Measurements from ENCODE around the gene DNAH17.

The DNAH17 gene

GRCh38 chr17:78427140-78427539 is 150.1 kb downstream of the DNAH17 start:
- DNase-seq = no peak

GRCh38 chr17:78426293-78426879 is 150.8 kb downstream of the DNAH17 start:
- no peak for DNase-seq

DNA sequence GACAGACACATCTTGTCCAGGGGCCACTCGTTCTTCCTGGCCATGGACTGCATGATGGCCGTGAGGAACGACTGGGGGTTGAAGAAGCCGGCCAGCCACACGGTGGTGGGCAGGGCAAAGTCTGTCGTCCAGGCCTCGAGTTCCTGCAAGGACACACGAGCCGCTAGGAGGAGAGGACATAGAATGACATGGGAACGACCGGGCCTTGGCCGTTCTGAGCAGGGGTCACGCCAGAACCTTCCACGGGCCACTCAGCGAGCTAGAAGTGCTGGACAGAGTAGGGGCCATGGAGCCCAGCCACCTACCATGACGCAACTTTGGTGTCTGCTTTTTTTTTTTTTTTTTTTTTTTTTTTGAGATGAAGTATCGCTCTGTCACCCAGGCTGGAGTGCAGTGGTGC is 151.8 kb downstream of the DNAH17 start:
- DNase-seq = no peak

DNA sequence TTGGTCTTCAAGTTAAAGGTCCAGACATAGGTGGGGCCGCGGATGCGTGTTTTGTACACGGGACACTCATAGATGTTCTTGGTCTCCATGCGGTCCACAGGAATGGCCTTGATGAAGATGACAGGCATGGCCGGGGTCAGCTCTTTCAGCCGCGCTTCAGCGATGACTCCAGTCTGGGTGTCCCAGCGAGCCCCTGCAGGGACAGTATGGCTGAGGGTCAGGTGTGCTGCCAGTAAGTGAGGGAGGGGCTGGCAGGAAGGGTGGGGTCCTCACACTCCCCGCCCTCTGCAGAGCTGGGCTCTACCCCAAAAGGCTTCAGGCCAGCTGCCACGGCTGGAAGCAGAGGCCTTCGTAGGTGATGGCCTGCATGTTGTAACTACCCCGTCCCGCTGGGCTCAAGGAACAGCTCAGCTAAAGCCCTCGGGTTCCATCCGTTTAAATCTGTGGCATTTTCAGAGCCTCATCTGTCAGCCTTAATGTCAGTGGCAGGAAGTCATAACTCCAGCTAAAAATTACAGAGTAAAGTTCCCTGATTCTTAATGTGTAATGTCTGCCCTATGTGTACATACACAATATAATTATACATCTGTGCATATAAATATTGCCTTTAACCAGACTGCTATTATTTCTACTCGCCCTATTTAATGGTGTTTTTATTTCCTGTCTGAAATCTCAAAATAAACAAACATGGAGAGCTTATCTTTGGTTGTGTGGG is 153.1 kb downstream of the DNAH17 start:
- no peak for DNase-seq

- DNase-seq = no peak
These were observed 154.2 kb downstream of the DNAH17 start for GRCh38 chr17:78422872-78423588.

GRCh38 chr17:78422267-78422605 is 155.0 kb downstream of the DNAH17 start:
- no peak for DNase-seq

GRCh38 chr17:78421534-78422266 is 155.5 kb downstream of the DNAH17 start:
- DNase-seq = peak; percentile 75

- no peak for DNase-seq
These were observed 156.1 kb downstream of the DNAH17 start for GRCh38 chr17:78421084-78421533.

DNA sequence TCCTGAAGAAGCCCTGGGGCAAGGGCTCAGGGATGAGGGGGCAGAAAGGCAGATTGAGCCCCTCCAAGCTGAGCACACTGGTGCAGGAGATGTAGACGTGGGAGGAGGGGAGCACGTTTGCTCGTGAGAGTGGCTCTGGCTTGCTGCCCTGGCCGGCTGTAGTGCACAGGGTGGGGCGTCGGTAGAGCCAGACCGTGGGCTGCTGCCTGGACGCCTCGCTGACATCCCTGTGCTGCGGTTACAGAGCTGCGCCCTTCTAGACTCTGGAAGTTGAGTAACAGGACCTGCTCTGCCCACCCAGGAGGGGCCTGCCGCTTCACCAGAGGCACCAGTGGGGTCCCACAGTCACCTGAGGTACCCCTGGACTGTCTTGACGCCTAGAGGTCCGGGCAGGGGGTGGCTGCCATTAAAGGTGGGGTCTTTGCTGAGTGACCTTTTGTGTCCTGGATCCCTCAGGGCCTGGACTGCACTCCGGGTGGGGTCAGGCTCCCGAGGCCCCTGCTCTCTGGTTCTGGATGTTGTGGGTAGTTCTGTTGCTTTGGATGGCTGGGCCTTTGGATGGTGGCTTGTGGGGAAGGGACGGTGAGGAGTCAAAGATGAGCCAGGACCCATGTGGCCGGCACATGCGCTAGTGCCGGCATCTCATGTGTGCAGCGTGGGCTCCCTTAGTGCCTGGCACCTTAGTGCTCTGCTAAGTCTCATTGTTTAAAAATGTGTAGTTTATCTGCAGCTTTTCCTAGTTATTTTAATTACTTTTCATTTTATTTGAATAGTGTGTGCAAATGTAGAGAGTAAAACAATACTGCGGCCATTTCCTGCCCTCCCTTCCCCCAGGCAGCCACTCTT is 157.0 kb downstream of the DNAH17 start:
- no peak for DNase-seq

DNA sequence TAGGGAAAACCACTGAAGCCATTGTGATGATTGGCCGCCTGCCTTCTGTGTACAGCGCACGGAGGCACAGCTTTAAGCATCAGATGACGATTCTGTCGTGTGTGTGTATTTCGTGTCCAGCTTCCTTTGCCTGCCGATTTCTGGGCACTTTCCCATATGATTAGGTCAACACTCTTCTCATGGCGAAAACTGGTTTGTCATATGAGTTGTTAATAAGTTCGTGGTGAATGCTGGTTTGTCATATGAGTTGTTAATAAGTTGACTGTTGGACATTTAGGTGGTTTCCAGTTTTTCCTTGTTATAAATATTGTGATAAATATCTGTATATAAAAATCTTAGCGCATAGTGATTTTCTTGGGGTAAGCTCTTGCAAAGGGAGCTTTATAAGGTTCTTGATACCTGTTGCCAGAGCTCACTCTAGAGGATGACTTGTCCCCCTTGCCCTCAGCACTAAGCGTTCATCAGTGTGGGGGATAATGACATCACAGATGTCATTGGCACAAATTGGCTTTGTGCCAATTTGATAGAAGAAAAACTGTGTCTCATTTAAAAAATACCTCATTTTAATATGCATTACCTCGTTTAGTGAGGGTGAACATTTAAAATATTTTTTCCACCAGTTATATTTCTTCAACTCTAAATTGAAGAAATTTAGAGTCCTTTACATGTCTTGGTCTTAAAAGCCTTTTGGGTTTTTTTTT is 158.7 kb downstream of the DNAH17 start:
- DNase-seq = no peak

DNA sequence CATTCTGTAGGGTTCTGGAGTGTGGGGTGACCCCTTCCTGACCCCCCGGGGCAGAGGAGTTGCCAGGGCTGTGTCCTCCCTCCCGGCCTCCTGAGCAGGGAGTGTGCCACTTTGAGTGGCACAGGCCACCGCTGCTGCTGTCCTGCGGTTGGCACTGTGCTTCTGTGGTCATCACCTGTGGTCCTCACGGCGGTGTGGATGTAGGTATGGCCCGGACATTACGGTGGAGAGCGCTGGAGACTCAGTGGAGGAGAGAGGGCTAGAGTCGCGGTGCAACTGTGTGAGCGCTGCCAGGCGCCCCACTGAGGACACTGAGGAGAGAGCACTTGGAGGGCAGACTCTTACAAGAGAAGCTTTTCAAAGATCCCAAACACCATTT is 159.7 kb downstream of the DNAH17 start:
- DNase-seq = no peak

- DNase-seq = no peak
These were observed 160.2 kb downstream of the DNAH17 start for GRCh38 chr17:78416791-78417530.

DNA sequence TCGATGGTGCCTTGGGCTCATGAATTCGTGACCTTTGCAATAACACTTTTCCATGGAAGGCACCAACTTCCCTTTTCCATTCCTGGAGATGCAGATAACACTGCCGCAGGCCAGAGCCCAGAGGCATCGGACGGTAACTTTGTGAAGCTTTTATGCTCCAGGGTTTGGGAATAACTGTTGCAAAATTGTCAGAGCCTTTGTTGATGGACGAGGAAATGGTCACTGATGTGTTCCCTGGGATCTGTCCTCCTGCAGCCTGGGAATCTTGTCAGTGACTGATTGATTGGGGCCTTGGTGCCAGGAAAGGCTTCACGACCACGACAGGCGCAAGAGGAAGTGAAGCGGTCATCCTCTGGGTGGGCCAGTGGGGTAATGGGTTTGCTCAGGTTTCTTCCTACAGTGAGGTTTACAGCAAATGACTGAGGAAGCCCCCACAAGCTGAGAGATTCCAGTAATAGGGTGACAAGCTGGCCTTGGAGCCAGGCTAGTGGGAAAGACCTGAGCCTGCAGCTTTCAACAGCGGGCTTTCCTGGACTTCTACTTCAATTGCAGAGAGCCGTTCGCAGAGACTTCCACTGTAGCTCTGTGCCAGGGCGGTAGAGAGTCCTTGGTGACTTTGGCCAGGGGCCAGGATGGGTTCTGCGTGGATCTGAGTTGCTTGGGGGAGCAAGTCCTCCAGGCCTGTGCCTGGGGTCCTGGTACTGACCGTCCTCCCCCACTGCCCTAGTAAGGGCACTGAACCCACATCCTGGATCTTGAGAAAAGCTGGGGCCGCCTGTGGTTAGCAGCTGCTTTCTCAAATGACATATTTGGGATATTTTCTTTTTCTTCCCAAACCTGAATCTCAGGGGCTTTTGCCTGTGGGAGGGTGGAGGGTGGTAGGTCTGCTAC is 161.1 kb downstream of the DNAH17 start:
- no peak for DNase-seq

- DNase-seq = peak; percentile 29
These were observed 162.7 kb downstream of the DNAH17 start for GRCh38 chr17:78414178-78415162.

DNA sequence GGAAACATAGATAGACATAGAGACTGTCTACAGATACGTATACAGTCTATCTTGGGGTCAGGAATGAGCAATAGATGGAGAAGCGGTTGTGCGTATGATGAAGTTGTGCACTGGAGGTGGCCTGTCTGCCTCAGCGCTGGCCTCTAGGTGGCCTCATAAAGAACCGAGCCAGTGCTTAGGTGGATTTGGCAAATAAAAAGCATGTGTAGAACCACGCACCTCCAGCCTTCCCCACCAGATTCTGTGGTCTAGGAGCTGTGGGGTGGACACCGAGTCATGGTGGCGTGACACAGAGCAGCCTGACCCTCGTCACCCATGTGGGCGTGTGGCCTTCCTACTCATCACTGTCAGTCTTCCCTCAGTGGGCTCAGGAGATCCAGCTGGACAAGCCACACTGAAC is 164.8 kb downstream of the DNAH17 start:
- peak; percentile 21 for DNase-seq

- DNase-seq = no peak
These were observed 165.8 kb downstream of the DNAH17 start for GRCh38 chr17:78411241-78411857.

DNA sequence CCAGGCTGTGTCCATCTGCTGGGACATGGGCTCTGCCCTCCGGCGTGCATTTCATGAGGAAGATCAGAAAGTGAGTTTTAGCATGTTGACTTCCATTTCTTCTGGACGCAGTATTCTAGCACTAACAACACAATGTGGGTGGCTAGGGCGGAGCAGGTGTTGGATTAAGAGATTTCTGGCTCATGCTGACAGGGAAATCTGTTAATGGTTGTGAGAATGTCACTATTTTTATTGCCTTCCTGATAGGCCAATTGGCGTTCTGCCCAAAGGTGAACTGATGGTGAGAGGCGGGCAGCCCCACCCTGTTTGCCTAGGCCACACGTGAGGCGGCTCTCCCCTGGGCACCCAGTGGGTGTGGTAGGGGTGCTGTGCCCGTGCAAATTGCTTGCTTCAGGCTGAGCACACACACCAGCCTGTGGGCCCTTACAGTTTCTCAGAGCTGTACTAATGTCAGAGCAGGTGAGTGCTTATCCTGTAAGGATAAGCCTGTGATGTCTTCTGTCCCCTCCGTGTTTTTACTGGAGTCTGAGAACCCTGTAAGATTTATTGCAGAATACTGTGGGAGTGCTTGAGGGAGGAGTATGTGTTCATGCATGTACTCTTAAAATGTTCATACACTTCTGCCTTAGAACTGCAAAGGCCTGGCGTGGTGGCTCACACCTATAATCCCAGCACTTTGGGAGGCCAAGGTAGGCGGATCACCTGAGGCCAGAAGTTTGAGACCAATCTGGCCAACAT is 167.8 kb downstream of the DNAH17 start:
- DNase-seq = no peak

Measured in CD4-positive, alpha-beta T cell treated with Interleukin-4 for 4 hours (primary cell).